GM19328 (cell line): ENCODE results near the gene DPYD.

Experiments
- ATAC-seq: cut with Tn5 transposase; IDR thresholded peaks from one replicate; pipeline ENCODE4 v1.9.1; 2021; ENCODE audit warnings: mild to moderate bottlenecking, moderate library complexity; ENCODE audit not compliant: unreplicated experiment

Gene DPYD

GRCh38 chr1:97464305-97464704 lies 456.5 kb downstream of the DPYD start:
- ATAC-seq = no peak

GRCh38 chr1:97461782-97462181 lies 459.1 kb downstream of the DPYD start:
- ATAC-seq = peak; percentile 90

- ATAC-seq = no peak
Observed at GRCh38 chr1:97457446-97458089, 463.3 kb downstream of the DPYD start.

GRCh38 chr1:97451944-97452343 lies 468.9 kb downstream of the DPYD start:
- ATAC-seq = no peak

GRCh38 chr1:97451046-97451826 lies 469.6 kb downstream of the DPYD start:
- ATAC-seq = no peak

- no peak for ATAC-seq
Observed at GRCh38 chr1:97441966-97442365, 478.9 kb downstream of the DPYD start.

- ATAC-seq = no peak
Observed at GRCh38 chr1:97433824-97434177, 487.0 kb downstream of the DPYD start.

- no peak for ATAC-seq
Observed at GRCh38 chr1:97433094-97433823, 487.6 kb downstream of the DPYD start.

GRCh38 chr1:97427371-97427770 lies 493.5 kb downstream of the DPYD start:
- no peak for ATAC-seq

GRCh38 chr1:97424209-97424608 lies 496.6 kb downstream of the DPYD start:
- ATAC-seq = no peak

GRCh38 chr1:97423403-97423802 lies 497.4 kb downstream of the DPYD start:
- no peak for ATAC-seq

- ATAC-seq = no peak
Observed at GRCh38 chr1:97417661-97418060, 503.2 kb downstream of the DPYD start.

- ATAC-seq = no peak
Observed at GRCh38 chr1:97414682-97415312, 506.0 kb downstream of the DPYD start.

- ATAC-seq = no peak
Observed at GRCh38 chr1:97412737-97413136, 508.1 kb downstream of the DPYD start.

GRCh38 chr1:97412166-97412565 lies 508.7 kb downstream of the DPYD start:
- ATAC-seq = no peak

GRCh38 chr1:97396463-97396862 lies 524.4 kb downstream of the DPYD start:
- ATAC-seq = no peak

- no peak for ATAC-seq
Observed at GRCh38 chr1:97392701-97393100, 528.1 kb downstream of the DPYD start.

GRCh38 chr1:97385536-97386277 lies 535.1 kb downstream of the DPYD start:
- ATAC-seq = no peak

- no peak for ATAC-seq
Observed at GRCh38 chr1:97384294-97384968, 536.4 kb downstream of the DPYD start.

GRCh38 chr1:97383797-97384196 lies 537.0 kb downstream of the DPYD start:
- no peak for ATAC-seq
